A673 (cell line): ENCODE measurements around the gene MC3R.

Experiments used
- CTCF ChIP-seq: fragments of 300-800, 200-600 bp; sonication (generic); conservative IDR thresholded peaks from 2 replicates; pipeline ENCODE4 v1.5.1; 2017; ENCODE audit warnings: low read depth, mild to moderate bottlenecking, antibody characterized with exemption, low read length, moderate library complexity, mixed read lengths
- EZH2 ChIP-seq: fragments of 200-600 bp; sonication (generic); IDR thresholded peaks from 2 replicates; pipeline ENCODE4 v1.6.1; 2017; ENCODE audit warnings: borderline replicate concordance, low read depth, mild to moderate bottlenecking, mixed read lengths, antibody characterized with exemption, low read length; ENCODE audit not compliant: poor library complexity, severe bottlenecking

DNA sequence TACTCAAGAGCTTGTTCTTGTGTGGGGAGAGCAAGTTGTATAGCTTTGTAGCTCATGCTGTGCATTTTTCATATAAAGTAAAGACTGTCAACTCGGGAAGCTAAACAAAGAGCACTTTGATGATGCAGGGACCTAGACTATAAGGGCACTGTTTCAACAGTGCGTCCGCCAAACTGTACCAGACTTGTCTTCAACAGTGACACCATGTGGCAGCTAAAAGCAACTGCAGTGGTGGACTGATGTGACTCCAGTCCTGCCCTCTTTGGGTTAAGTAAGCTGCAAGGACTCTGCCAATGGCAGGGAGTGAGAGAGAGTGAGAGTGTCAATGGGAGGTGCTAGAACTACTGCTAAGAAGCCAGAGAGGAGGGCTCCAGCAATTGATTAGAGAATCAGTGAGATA, 48.1 kb upstream of the MC3R start:
- TF ChIP-seq EZH2 (no peak), CTCF (peak; percentile 34; the same call in 1 of the 2 replicates)
